AG04449 (cell line): Measurements from ENCODE around the gene SREK1.

Experiments used
- CTCF ChIA-PET: fragments of 350-600 bp; formaldehyde crosslinking; extraction: SDS; loops from one replicate; lab custom pipeline; 2021; ENCODE audit warnings: antibody characterized with exemption; lab: Yijun Ruan, JAX
- POLR2A ChIA-PET: fragments of 400-600, 350-600 bp; formaldehyde crosslinking; extraction: SDS; loops from one replicate; lab custom pipeline; 2020; ENCODE audit warnings: antibody characterized with exemption, inconsistent platforms; lab: Yijun Ruan, JAX
- DNase-seq: peaks from one replicate; pipeline ENCODE4 v3.0.0-alpha.2; 2010; ENCODE audit warnings: low read depth, low spot score
- H3K4me3 ChIP-seq: 2 replicates; pipeline ENCODE4 v1.5.1; 2011; ENCODE audit warnings: low read depth, mild to moderate bottlenecking, control low read depth, low read length
- CTCF ChIP-seq: IDR thresholded peaks from one replicate; pipeline ENCODE4 v1.5.1; 2011; ENCODE audit warnings: mild to moderate bottlenecking, moderate library complexity, low read length, control low read depth, inconsistent platforms; ENCODE audit not compliant: insufficient read depth; ENCODE audit errors: missing control alignments

SREK1 gene

GRCh38 chr5:66151491-66151890 lies 7.4 kb downstream of the SREK1 start:
- ChIA-PET CTCF (no interaction called here), POLR2A (no interaction called here)
- no peak for DNase-seq
- TF ChIP-seq CTCF = no peak
- no peak overlapping the region for H3K4me3 ChIP-seq

GRCh38 chr5:66157046-66157445 lies 12.9 kb downstream of the SREK1 start:
- CTCF ChIA-PET = interaction anchor here (1.2 to 1.7 kb wide), 3 partner anchors 11 to 24 kb away, joined by 4 to 6 read pairs (median 5); no protein-coding TSS in a partner anchor
- DNase-seq = no peak
- no peak overlapping the region for H3K4me3 ChIP-seq
- TF ChIP-seq CTCF = no peak
- POLR2A ChIA-PET = no interaction called here

GRCh38 chr5:66161356-66161755 lies 17.3 kb downstream of the SREK1 start:
- ChIA-PET POLR2A (no interaction called here), CTCF (interaction anchor here (1.4 kb wide), 1 partner anchor 9 kb away, joined by 3 read pairs; no protein-coding TSS in a partner anchor)
- H3K4me3 ChIP-seq = no peak overlapping the region
- TF ChIP-seq CTCF = no peak
- no peak for DNase-seq

- ChIA-PET CTCF (interaction anchor here (2.6 kb wide), 1 partner anchor 10 kb away, joined by 22 read pairs; no protein-coding TSS in a partner anchor), POLR2A (no interaction called here)
- H3K4me3 ChIP-seq = no peak overlapping the region
- no peak for TF ChIP-seq CTCF
- peak; percentile 23 for DNase-seq
Observed at GRCh38 chr5:66164044-66164790, 20.1 kb downstream of the SREK1 start.

GRCh38 chr5:66168226-66168625 lies 24.1 kb downstream of the SREK1 start:
- DNase-seq = no peak
- ChIA-PET POLR2A (no interaction called here), CTCF (interaction anchor here (0.9 to 1.0 kb wide), 2 partner anchors 12 to 14 kb away, joined by 3 to 6 read pairs; no protein-coding TSS in a partner anchor)
- no peak for TF ChIP-seq CTCF
- H3K4me3 ChIP-seq = no peak overlapping the region

- ChIA-PET CTCF (interaction anchor here (0.7 to 1.8 kb wide), 3 partner anchors 10 to 12 kb away, joined by 3 to 4 read pairs (median 4); no protein-coding TSS in a partner anchor), POLR2A (no interaction called here)
- no peak for DNase-seq
- H3K4me3 ChIP-seq = no peak overlapping the region
- TF ChIP-seq CTCF = no peak
Observed at GRCh38 chr5:66169534-66169933, 25.4 kb downstream of the SREK1 start.
